Stimulated activated CD8-positive, alpha-beta memory T cell treated with anti-CD3 and anti-CD28 coated beads, Interleukin-7, amount 100 ng/mL, for 48 hours (primary cell): ENCODE data around the gene PCLO.
"Not testable (repeated sequence)": the region's sequence is repeated elsewhere in the genome, so short reads cannot be mapped to it uniquely, and the experiment has no call there.

Experiments used
- DNase-seq, 2 donors: peaks; one replicate each; pipeline ENCODE4 v3.0.0-alpha.2; 2020; ENCODE audit warnings: low read depth in 1 of 2; ENCODE audit errors: extremely low read depth in 1 of 2

PCLO gene

DNA sequence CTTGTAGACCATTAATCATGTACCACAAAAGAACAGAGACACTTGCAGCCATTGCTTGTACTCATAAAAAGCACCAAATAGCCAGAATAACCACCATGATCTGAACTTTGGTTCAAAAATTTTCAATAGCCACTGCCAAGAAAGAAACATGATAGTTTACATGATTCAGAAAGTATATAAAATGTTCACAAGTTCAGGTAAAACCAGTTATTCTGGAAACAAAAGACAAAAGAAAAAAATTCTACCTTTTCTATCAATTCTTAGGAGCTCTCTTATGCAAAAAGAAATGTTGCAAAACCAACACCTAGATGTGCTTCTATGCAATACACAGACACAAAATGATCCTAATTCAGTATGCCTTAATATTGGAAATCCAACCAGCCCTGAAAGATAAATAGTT is 108.7 kb downstream of the PCLO start:
- no peak for DNase-seq

DNA sequence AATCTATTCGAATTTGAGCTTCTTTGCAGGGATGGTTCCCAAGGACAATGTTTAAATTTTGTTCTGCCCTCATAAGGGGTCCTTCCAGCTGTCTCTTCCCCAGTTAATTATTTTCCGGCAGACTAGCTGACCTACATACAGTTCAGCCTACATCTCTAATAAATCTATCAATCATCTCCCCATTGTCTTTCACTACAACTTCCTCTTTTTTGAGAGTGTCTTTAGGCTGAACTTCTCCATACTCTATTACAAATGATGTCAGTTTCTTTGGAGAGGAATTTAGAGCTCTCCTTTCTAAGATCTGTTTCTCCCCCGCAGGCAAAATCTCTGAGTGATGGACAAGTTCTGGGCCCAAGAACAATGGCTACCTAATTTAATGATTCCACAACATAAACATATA is 122.2 kb downstream of the PCLO start:
- no peak for DNase-seq

DNA sequence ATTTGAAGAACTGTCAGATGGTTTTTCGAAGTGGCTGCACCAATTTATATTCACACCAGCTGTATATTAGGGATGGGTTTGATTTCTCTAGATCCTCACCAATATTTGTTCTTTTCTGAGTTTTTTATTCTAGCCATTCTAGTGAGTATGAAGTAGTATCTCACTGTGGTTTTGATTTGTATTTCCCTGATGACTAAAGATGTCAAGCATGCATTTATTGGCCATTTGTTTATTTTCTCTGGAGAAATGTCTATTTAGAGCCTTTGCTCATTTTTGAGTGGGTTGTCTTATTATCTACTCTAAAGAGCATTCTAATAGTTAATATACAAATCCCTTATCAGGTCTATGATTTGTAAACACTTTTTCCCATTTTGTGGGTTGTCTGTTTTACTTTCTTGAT is 123.9 kb downstream of the PCLO start:
- DNase-seq = no peak

DNA sequence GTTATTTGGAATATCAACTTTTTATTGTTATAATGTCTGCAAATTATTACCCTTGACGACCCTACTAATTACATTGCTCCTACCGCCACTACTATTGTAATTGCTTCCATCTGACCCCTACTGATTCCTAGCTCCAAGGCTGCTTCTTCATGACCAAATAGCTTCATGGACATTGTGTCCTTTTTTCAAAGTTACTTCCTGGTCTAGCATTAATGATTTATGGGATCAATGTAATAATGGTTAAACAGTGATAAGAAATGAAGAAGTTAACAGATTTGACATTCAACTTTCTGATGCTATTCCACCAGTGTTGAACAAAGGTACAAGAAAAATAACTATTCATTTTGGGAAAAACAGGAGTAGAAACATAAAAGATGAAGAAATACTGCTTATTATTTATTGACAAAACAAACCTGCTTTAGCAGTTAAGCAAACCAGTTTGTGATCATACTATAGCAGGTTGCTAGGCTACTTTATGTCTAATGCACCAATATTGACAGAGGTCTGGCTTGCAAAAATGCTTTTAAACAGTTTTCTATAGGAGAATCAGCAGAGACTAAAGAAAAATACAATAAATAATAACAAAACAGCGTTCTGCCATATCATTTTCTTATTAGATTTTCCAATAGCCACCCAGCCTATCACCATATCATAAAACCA is 125.8 kb downstream of the PCLO start:
- no peak for DNase-seq

DNA sequence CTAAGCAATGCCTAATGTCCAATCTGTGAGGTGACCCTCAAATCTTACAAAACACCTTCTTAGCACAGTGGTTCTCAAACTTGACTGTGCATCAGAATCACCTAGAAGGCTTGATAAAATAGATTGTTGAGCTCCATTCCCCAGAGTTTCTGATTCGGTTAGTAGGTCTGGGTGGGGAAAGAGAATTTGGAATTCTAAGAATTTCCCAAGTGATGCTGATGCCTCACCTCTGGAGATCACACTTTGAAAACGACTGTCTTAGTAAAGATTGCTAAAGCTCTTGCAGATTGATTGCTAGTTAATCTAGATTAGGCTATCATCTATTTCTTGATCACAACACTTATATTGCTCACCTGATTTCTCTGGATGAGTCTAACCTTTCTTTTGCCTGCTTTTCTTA is 126.6 kb downstream of the PCLO start:
- DNase-seq = no peak

DNA sequence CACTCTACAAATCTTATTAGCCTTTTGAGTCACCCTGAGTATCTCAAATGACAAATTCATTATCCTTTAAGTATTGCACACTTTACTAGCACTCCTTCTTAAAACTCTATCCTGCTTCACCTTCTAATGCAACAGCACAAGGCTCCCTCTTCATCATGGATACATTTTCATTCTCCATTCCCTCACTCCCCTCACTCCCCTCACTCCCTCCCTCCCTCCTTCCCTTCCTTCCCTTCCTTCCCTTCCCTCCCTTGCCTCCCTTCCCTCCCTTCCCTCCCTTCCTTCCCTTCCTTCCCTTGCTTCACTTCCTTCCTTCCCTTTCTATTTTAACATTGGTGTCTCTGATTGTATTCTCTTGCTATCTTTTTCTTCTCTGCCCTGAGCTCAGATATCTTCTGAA is 130.5 kb downstream of the PCLO start:
- no peak for DNase-seq

DNA sequence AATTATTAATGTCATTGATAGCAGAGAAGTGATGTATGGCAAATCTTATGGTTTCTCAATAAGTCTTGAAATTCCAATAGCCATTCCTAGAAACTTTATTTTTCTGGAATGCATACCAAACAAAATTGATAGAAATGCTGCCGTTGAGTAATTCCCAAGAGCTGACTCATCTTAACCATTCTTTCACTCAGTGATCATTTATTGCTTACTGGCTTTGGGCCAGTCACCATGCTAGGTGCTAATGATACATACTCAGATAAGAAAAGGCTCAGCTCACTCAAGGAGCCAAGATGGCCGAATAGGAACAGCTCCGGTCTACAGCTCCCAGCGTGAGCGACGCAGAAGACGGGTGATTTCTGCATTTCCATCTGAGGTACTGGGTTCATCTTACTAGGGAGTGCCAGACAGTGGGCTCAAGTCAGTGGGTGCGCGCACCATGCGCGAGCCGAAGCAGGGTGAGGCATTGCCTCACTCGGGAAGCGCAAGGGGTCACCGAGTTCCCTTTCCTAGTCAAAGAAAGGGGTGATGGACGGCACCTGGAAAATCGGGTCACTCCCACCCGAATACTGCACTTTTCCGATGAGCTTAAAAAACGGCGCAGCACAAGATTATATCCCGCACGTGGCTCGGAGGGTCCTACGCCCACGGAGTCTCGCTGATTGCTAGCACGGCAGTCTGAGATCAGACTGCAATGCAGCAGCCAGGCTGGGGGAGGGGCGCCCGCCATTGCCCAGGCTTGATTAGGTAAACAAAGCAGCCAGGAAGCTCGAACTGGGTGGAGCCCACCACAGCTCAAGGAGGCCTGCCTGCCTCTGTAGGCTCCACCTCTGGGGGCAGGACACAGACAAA is 138.6 kb downstream of the PCLO start:
- DNase-seq = not testable (repeated sequence)

DNA sequence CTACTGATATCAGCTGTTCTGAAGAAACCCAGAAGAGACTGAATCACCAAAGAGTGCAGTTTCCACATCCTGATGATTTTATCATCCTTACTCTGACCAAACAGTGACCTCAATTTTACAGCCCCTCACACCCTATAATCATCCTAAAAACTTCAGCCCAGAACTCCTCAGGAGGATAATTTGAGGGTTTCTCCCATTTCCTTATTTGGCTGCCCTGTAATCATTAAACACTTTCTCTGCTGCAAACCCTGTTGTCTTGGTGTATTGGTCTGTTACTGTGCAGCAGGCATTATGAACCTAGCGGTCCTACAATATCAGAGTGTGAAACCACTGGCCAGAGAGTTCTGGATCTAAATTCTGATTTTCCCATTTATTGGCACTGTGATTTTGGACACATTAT is 141.7 kb downstream of the PCLO start:
- DNase-seq = no peak

DNA sequence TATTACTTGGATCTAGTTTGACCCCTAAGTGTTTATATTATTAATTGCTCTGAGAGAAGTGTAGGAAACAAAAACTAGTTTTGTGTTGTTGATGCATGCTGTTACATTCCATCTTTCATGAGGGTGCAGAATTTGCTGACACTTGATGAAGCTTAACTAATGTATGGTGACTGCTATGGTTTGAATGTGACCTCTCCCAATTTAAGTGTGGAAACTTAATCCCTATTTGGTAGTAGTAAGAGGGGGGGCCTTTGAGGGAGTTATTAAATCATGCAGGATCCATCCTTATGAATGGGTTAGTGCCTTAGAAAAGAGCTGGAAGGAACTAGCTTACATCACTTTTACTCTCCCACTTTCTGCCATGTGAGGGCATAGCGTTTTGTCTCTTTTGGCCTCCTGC is 142.5 kb downstream of the PCLO start:
- no peak for DNase-seq

DNA sequence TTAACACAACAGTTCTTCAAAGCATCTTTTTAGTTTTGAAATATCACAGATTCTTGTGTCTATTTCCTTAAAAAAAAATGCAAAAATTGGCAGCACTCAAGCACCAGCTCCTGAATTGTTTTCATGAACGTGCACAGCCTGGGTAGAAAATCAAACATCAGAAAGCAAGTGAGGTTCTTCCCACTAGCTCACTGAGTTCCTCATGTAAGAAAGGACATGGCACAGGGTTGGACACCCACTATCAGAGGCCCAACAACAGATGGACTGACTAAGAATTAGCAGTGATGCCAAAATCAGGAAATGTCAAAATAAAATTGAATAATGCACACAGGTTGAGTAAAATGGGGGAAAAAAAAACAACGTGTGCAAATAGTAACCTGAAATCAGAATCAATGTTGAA is 146.8 kb downstream of the PCLO start:
- no peak for DNase-seq

DNA sequence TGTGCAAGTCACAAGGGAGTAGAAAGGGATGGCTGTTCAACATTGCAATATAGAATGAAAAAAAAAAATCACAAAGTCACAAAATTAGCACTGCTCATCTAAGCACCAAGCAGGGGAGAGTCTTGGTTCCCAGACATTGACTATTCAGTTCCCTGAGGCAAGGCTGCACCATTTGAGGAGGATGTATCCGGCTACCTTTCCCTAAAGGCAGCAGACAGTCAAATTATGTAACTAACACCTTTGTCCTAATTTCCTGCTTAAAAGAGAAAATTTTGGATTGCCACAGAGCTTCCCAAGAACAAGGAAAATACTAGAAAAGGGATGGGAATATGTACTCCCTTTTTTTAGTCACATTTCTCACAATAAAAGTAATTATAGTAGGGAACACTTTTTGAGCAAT is 148.1 kb downstream of the PCLO start:
- DNase-seq = no peak

DNA sequence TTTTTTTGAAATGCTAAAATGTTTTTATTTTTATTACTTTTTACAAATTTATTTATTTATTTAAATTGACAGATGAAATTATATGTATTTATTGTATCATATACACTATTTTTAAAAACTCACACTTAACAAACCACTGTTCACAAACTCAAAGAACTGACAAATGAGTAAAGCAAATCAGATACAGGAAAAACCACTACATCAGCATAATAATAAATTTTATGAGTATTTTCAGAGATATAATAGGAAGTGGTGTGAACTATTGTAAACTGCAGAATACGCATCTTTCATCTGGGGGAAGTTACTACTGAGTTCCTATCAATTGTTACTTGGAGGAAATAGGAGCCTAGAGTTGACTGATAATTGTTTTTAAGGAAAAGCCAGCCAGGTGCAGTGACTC is 150.7 kb downstream of the PCLO start:
- DNase-seq = no peak

DNA sequence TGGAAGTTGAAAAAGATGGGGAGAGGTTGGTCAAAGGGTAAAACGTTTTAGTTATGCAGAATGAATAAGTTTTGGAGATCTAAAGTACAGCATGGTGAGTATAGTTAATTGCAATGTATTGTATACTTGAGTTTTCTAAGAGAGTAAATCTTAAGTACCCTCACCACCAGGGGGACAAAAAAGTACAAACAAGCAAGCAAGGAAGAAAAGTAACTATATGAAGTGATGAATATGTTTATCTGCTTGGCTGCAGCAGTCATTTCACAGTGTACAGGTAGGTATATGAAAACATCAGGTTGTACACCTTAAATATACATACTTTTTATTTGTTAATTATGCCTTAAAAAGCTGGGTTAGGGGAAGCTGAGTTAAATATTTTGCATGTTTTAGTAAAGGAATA is 157.3 kb downstream of the PCLO start:
- DNase-seq = no peak

DNA sequence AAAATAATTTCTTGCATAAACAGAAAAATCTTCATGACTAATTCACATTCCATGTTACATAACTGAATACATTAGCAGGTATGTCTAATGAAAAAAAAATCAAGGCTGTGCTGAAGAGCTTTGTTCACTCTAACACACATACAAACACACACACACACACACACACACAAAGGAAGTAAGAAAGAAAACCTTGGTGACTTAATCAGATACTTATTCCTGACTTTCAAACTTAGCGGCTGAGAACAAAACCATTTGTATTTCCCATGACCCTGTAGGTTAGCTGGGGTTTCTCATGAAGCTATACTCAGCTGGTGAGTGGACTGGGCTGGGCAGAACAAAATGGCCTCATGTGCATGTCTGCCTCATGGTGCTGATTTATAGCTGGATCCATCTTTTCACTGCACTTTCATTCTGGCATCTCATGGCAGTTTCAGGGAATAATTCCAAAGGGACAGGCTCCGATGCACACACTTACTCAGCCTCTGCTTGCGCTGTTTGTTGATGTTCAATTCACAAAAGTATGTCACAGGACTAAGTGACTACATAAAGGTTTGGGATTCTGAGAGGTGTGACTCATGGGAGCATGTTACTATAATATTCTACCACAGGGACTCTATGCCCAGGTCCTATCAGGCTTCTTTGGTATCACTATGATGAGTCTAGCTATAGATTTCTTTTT is 161.2 kb downstream of the PCLO start:
- DNase-seq = no peak

DNA sequence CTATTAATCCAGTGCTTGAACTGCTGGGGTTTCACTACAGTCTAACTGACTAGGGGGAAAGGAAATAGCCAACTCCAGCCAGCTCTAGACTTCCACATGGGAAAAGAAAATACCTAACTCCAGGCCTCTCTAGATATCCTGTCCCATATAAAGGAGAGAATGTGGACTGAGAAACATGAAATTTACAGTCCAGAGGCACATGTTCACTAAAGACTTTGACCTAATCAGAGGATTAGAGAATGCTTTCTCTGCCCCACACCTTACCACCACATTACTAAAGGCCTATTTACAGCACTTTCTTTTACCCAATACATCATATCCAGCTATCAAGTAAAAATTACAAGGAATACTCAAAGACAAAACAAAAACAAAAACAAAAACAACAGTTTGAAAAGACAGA is 164.2 kb downstream of the PCLO start:
- no peak for DNase-seq

DNA sequence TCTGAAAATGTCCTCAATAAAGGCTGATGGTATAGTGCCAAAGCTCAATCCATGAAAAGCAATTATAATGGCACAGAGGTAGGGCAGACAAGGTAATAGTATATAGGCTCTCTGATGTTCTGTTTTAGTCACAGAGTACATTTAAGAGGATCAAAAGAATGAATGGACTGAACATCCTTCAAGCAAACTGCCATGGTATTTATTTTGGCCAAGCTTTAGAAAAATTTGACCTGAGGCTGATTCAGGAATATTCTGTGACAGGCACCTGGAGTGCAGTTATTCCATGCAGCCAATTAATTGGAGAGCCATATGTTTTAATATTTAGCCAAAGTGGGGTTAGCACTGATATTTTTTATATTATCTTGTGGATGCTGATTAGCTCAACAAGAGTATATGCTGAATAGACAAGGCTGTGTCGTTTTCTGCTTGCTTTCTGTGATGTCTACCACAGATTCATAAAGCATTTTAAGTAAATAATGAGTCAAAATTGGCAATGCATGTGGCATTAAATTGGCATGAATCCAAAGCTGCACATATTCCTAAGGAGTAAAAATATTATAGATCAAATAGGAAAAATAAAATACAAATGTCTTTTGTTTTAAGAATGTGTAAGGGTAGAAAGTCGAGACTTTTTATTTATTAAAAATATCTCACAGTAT is 177.4 kb downstream of the PCLO start:
- DNase-seq = no peak

DNA sequence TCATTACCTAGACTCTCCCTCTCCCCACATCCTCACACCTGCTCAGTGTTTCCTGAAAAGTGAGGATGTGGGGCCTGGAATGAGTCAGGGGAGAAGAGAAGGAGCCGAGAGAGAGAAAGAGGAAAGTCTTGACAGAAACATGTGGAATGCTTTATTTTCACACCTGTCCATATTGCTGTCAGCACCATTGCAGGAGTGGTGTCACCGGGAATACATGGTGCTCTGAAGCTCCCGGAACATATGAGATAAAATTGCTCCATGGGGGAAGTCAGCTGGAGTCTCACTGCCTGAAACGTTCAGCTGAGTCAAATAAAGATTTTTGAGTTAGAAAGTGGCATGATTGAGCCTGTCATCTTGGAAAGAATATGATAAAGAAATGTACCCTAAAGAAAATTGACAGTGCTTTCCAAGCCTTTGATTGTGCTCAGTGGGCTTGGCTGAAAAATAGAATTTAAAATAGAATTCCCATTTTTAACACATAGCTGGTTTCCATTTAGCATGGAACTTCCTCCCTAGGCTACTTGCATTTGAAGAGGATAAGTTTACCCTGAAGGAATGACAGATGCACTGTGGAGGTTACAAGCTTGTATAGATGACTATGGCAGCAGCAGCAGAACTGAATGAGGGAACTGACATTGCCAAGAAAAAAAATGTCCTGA is 182.4 kb downstream of the PCLO start:
- no peak for DNase-seq

DNA sequence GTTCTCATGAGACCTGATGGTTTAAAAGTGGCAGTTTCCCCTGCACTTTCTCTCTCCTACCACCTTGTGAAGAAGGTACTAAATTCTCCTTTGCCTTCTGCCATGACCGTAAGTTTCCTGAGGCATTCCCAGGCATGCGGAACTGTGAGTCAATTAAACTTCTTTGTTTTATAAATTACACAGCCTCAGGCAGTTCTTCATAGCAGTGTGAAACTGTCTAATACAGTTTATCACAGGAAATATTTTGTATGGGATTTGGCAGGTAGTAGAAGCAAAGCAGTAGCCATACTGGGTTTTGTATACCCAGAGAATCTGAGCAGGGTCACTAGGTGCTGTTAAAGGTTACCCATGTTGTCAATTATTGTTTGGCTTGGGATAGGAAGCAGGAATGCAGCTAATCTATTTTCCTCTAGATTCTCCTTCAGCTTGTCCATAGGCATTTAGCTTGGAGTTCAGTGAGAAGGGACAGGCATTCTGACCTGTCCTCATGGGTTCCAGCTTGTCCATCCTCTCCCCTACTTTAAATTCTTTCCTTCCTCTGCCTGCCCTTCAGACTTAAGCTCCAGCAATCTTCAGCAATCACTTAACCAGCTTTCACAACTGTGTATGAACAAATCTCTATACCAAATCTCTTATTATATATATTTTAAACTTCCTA is 186.7 kb downstream of the PCLO start:
- no peak for DNase-seq

DNA sequence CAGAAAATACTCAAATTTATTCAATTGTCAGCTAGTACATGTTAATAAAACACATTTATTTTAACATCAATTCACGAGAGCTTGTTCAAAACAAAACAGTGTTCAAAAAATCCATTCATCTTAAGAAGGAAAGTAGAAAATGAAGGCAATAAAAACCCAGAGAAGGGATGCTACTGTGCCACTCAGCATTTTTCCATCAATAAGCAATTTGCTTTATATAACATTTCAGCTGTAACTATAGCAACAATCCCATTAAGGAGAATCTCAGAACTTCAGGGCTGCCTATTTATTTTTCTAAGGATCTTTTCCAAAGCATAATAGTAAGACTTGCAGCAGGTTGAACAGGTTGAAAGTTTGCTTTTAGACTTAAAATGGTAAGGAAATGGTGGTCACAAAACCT is 190.5 kb downstream of the PCLO start:
- no peak for DNase-seq
